Measurements from ENCODE around the gene KRTAP10-6. TPM values are rescaled to one million over a fixed set of nuclear protein-coding genes. Genes with fewer than 3 reads are reported as not detected.
A peak's percentile ranks its signal among the peaks of the same experiment; 100 is the strongest.

Gene KRTAP10-6
- total and polyA plus RNA-seq, 2 donors (not counting 1 experiment from before 2014, with no cell fraction given) = not detected

- Histone ChIP-seq H3K79me2 (ENCODE audit: control insufficient read depth, insufficient read depth, low read length) (no peaks in the 10 kb centered on the region), H4K20me1 (ENCODE audit: control insufficient read depth, extremely low read depth, insufficient read depth, low read length) (no peaks in the 10 kb centered on the region)
These were observed 26.6 kb upstream of the KRTAP10-6 start for GRCh38 chr21:44618909-44619308.

GRCh38 chr21:44618504-44618903, 26.2 kb upstream of the KRTAP10-6 start:
- H3K9ac ChIP-seq (ENCODE audit: insufficient read depth, low read length) = no peak overlapping the region
- H3K4me1 ChIP-seq (ENCODE audit: control insufficient read depth, extremely low read depth, insufficient read depth, low read length) = no peaks in the 10 kb centered on the region
- no peak overlapping the region for H3K27ac ChIP-seq (ENCODE audit: insufficient read depth, low read length)
- no peaks in the 10 kb centered on the region for H3K27me3 ChIP-seq (ENCODE audit: control insufficient read depth, insufficient read depth, low read length)
- H3K4me3 ChIP-seq (replicated peaks in 1 of 4; ENCODE audit: control extremely low read depth in 1 of 4, insufficient read depth in 1 of 4, low read depth in 3 of 4, low read length in 4 of 4) = no peak overlapping the region
- H3K36me3 ChIP-seq (ENCODE audit: control insufficient read depth, insufficient read depth, low read length) = no peaks in the 10 kb centered on the region
- H2AFZ ChIP-seq (ENCODE audit: low read length) = no peak overlapping the region
- H3K4me2 ChIP-seq (ENCODE audit: extremely low read depth, insufficient read depth, low read length) = no peak overlapping the region
- H4K20me1 ChIP-seq (ENCODE audit: control insufficient read depth, extremely low read depth, insufficient read depth, low read length) = no peaks in the 10 kb centered on the region
- TF ChIP-seq CTCF (conservative IDR thresholded peaks at IDR 0.05 in 1 of 2, IDR thresholded peaks at IDR 0.05 in 1 of 2; ENCODE audit: low read depth in 1 of 2, low read length in 2 of 2) (no peak), EZH2 (IDR thresholded peaks at IDR 0.05; ENCODE audit: low read length, missing control alignments) (no peak)
- peak; percentile 1 to 2 for DNase-seq (ENCODE audit: low read depth in 2 of 2)
- H3K79me2 ChIP-seq (ENCODE audit: control insufficient read depth, insufficient read depth, low read length) = no peaks in the 10 kb centered on the region
- H3K9me3 ChIP-seq (ENCODE audit: control insufficient read depth, insufficient read depth, low read depth, low read length) = no peaks in the 10 kb centered on the region

More at GRCh38 chr21:44618909-44619308, 26.6 kb upstream of the KRTAP10-6 start:
- TF ChIP-seq EZH2 (IDR thresholded peaks at IDR 0.05; ENCODE audit: low read length, missing control alignments) = no peak
- H3K4me1 ChIP-seq (ENCODE audit: control insufficient read depth, extremely low read depth, insufficient read depth, low read length) = no peaks in the 10 kb centered on the region
- no peak overlapping the region for H3K4me2 ChIP-seq (ENCODE audit: extremely low read depth, insufficient read depth, low read length)
- no peak for DNase-seq (ENCODE audit: low read depth in 2 of 2)
- H3K9me3 ChIP-seq (ENCODE audit: control insufficient read depth, insufficient read depth, low read depth, low read length) = no peaks in the 10 kb centered on the region
- no peaks in the 10 kb centered on the region for H3K36me3 ChIP-seq (ENCODE audit: control insufficient read depth, insufficient read depth, low read length)
- H3K4me3 ChIP-seq (replicated peaks in 1 of 4; ENCODE audit: control extremely low read depth in 1 of 4, insufficient read depth in 1 of 4, low read depth in 3 of 4, low read length in 4 of 4) = no peak overlapping the region
- H2AFZ ChIP-seq (ENCODE audit: low read length) = no peak overlapping the region
- no peaks in the 10 kb centered on the region for H3K27me3 ChIP-seq (ENCODE audit: control insufficient read depth, insufficient read depth, low read length)
- H3K9ac ChIP-seq (ENCODE audit: insufficient read depth, low read length) = no peak overlapping the region
- no peak overlapping the region for H3K27ac ChIP-seq (ENCODE audit: insufficient read depth, low read length)

DNA sequence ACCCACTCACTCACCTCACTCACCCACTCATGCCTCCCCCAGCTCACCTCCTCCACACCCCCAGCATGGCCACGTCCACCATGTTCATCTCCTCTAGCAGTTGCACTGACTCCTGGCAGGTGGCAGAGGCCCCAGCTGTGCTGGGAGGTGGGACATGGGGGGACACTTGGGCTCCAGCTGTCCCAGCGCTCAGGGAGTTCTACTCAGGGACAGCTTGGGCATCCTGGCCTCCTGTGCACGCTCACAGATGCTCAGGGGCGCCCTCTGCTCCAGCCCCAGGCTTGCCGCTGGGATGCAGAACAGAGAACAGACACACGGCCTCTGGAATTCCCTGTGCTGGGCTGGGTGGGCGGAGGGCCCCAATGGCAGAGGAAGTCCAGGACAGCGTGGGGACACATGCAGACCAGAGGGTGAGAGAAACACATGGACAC, 24.8 kb upstream of the KRTAP10-6 start:
- no peaks in the 10 kb centered on the region for H3K4me1 ChIP-seq (ENCODE audit: control insufficient read depth, extremely low read depth, insufficient read depth, low read length)
- H3K9me3 ChIP-seq (ENCODE audit: control insufficient read depth, insufficient read depth, low read depth, low read length) = no peaks in the 10 kb centered on the region
- no peaks in the 10 kb centered on the region for H3K27me3 ChIP-seq (ENCODE audit: control insufficient read depth, insufficient read depth, low read length)
- no peaks in the 10 kb centered on the region for H3K36me3 ChIP-seq (ENCODE audit: control insufficient read depth, insufficient read depth, low read length)
- no peak for DNase-seq (ENCODE audit: low read depth in 2 of 2)
- H3K4me3 ChIP-seq (replicated peaks in 1 of 4; ENCODE audit: control extremely low read depth in 1 of 4, insufficient read depth in 1 of 4, low read depth in 3 of 4, low read length in 4 of 4) = no peak overlapping the region
- no peaks in the 10 kb centered on the region for H3K79me2 ChIP-seq (ENCODE audit: control insufficient read depth, insufficient read depth, low read length)
- H3K4me2 ChIP-seq (ENCODE audit: extremely low read depth, insufficient read depth, low read length) = no peak overlapping the region
- no peak overlapping the region for H3K9ac ChIP-seq (ENCODE audit: insufficient read depth, low read length)
- H2AFZ ChIP-seq (ENCODE audit: low read length) = no peak overlapping the region
- no peak for TF ChIP-seq EZH2 (IDR thresholded peaks at IDR 0.05; ENCODE audit: low read length, missing control alignments)
- no peak for TF ChIP-seq CTCF (conservative IDR thresholded peaks at IDR 0.05 in 1 of 2, IDR thresholded peaks at IDR 0.05 in 1 of 2; ENCODE audit: low read depth in 1 of 2, low read length in 2 of 2)
- no peak overlapping the region for H3K27ac ChIP-seq (ENCODE audit: insufficient read depth, low read length)
- no peaks in the 10 kb centered on the region for H4K20me1 ChIP-seq (ENCODE audit: control insufficient read depth, extremely low read depth, insufficient read depth, low read length)
